GM10248 (cell line): ENCODE results near the gene RAMP1.

ENCODE experiments used
- CTCF ChIA-PET: fragments of 300-600 bp; sonication (Branson Sonifier 250); formaldehyde crosslinking; extraction: SDS; loops from one replicate; lab custom pipeline; 2021; ENCODE audit warnings: antibody characterized with exemption; lab: Yijun Ruan, JAX
- POLR2A ChIA-PET: fragments of 350-650 bp; sonication (Branson Sonifier 250); formaldehyde crosslinking; extraction: SDS; loops from one replicate; lab custom pipeline; 2020; ENCODE audit warnings: antibody characterized with exemption; lab: Yijun Ruan, JAX
- DNase-seq: peaks from one replicate; pipeline ENCODE4 v3.0.0; 2012; ENCODE audit errors: extremely low spot score
- TF ChIP-seq, protein P1 (sequence below): IDR thresholded peaks from 2 replicates; pipeline ENCODE4 v1.5.1; 2012; ENCODE audit warnings: mild to moderate bottlenecking, low read depth; ENCODE audit errors: extremely low read depth, missing control alignments, control extremely low read depth

RAMP1 gene

DNA sequence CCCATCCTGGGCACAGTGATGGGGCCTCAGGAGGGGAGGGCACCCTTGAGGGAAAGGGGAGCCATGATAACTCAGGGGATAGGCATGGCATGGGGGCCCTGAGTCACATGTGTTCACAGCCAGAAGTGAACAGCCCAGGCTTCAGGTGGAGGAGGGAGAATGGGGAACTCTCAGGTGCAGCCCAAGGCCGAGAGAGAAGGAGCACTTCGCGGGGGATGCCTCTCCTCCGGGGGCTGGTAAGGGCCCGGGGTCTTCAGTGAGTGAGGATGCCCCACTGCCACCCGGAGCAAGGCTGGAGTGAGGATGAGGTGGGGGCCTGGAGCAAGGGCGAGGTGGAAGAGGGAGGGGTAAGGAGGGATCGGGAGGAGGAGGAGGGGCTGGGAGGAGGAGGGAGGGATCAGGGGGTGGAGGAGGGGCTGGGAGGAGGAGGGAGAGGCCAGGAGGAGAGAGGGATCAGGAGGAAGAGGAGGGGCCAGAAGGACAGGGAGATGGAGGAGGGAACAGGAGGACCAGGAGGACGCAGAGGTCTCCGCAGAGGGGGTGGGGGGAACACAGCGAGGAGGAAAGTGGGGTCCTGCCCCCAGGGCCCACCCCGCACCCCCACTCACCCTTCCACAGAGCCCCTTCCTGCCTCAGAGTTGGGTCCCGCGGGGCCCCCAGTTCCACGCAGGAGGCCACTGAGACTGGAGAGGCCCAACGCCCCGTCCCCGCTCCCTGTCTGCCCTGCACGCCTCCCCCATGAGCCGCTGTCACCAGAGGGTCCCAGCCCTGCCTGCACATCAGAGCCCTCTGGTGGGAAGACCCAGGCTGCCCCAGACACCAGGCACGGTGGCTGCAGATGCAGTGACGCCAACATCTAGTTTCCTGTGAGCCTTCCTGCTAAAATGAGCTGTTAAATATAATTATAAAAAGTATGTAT lies 42.8 kb downstream of the RAMP1 start:
- no peak for DNase-seq
- CTCF ChIA-PET = interaction anchor here (1.1 kb wide), 1 partner anchor 19 kb away, joined by 3 read pairs; no protein-coding TSS in a partner anchor
- POLR2A ChIA-PET = no interaction called here
- TF ChIP-seq, protein P1, sequence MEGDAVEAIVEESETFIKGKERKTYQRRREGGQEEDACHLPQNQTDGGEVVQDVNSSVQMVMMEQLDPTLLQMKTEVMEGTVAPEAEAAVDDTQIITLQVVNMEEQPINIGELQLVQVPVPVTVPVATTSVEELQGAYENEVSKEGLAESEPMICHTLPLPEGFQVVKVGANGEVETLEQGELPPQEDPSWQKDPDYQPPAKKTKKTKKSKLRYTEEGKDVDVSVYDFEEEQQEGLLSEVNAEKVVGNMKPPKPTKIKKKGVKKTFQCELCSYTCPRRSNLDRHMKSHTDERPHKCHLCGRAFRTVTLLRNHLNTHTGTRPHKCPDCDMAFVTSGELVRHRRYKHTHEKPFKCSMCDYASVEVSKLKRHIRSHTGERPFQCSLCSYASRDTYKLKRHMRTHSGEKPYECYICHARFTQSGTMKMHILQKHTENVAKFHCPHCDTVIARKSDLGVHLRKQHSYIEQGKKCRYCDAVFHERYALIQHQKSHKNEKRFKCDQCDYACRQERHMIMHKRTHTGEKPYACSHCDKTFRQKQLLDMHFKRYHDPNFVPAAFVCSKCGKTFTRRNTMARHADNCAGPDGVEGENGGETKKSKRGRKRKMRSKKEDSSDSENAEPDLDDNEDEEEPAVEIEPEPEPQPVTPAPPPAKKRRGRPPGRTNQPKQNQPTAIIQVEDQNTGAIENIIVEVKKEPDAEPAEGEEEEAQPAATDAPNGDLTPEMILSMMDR = no peak

DNA sequence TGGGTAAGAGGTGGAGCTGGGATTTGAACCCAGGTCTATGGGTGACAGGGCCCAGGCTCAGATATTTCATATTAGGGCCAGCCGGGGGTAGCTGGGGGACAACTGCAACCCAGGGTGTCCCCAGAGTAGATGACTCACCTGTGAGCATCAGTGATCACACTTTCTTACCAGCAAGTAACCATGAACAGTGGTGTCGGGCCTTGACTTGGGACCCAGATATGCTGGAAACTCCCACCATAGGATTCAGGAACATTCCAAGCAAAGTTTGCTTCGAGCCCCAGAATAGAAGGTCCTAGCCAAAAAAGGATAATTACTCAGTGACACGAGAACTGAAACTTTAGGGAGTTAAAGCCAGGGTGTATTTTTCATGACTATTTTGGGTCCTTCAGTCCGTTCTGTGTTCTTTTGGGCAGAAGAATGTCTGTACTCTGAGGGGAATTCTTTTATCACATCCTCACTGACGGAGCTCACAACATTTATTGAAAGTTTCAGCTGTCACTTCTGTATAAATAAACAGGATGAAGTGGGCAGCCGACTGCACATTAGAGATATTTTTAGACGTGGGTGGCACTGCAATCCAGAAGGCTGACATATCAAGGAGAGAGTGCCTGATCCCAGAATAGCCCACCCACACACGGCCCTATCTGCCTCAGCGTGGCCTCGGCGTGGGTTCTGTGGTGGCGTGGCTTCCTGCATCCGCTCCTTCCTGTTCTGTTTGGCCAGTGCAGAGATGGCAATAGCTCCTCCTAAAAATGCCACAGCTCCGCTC lies 45.6 kb downstream of the RAMP1 start:
- DNase-seq = no peak
- ChIA-PET POLR2A (no interaction called here), CTCF (interaction anchor here (1.3 kb wide), 1 partner anchor 201 kb away, joined by 3 read pairs; no protein-coding TSS in a partner anchor)
- TF ChIP-seq, protein P1 = no peak

DNA sequence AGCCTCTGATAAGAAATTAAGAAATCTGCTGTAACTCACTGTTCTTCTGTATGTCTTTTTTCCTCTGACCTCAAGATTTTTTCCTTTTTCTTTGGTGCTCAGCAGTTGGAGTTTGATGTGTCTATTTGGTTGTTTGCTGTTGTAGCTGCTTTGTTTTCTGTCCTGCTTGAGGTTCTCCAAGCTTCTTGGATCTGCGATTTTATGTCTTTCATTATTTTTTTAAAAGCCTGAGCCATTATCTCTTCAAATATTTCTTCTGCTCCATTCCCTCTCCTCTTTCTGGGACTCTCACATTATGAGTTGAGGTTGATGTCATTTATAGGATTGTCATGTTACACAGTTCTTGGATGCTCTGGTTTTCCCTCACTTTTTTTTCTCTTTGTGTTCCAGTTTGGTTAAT lies 47.7 kb downstream of the RAMP1 start:
- TF ChIP-seq, protein P1 = no peak
- POLR2A ChIA-PET = no interaction called here
- CTCF ChIA-PET = interaction anchor here (1.2 kb wide), 1 partner anchor 16 kb away, joined by 3 read pairs; no protein-coding TSS in a partner anchor
- no peak for DNase-seq

DNA sequence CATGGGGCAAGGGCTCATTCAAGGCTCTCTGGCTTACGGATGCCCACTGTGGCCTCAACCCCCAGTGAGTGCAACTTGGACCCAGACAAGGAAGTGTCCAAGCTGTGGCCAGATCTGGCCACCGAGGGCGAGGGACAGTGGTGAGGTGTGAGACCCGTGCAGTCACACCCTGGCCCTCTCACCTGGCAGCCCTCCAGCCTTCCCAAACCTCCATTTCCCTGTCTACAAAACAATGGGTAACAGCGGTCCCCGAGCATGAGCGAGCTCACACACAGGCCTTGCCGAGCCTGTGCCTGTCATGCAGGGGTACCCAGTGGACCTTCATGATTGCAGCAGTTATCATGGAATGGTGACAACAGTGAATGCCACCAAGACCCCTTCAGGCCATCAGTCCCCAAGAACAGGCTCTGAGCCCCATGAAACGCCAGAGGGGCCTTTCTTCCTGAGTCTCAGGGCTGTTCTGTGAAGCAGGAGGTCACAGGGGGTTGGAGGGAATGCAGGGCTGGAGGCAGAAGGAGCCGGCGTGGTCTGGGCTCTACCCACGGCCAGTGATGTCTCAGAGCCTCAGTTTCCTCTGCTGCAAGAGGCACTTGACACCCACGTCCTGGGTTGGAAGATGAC lies 49.8 kb downstream of the RAMP1 start:
- ChIA-PET POLR2A (no interaction called here), CTCF (interaction anchor here (1.4 kb wide), 1 partner anchor 14 kb away, joined by 4 read pairs; no protein-coding TSS in a partner anchor)
- TF ChIP-seq, protein P1 = no peak
- DNase-seq = no peak

DNA sequence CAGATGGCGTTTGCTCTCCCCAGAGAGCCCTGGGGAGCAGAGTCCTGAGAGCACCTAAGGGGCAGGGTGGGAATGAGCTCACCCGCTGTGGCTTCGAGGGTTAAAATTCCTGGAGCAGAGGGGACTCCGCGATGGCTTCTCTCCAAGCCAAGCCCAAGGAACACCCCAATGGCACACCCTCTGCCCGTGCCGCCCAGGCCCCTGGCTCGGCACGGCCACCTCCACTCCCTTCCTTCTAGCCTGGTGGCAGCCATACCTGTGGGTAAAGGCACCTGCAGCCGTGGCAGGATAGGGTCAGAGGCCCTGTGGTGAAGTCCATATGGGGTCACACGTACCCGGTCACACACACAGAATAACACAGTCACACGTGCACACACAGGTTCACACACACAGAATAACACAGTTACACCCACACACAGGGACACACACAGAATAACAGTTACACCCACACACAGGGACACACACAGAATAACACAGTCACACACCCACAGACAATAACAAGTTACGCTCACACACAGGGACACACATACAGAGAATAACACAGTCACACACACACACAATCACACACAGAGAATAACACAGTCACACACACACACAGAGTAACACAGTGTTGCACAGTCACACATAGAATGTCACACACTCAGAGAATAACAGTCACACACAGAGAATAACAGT lies 50.5 kb downstream of the RAMP1 start:
- ChIA-PET CTCF (interaction anchor here (1.4 kb wide), 1 partner anchor 13 kb away, joined by 4 read pairs; no protein-coding TSS in a partner anchor), POLR2A (no interaction called here)
- TF ChIP-seq, protein P1 = no peak
- DNase-seq = no peak
